Mucosa of descending colon (tissue), 3 donors: ENCODE data around the gene POLD2. TPM values are rescaled to one million over a fixed set of nuclear protein-coding genes. Genes with fewer than 3 reads are reported as not detected.

ENCODE experiments used
- ATAC-seq: fragments of 200-7000 bp; cut with Tn5 transposase; one replicate; pipeline ENCODE4 v1.9.1; 2020; ENCODE audit warnings: mild to moderate bottlenecking, moderate library complexity
- DNase-seq, 3 donors: peaks; one replicate each; pipeline ENCODE4 v3.0.0-alpha.2; 2020
- H3K36me3 ChIP-seq: fragments of 200-600 bp; one replicate; pipeline ENCODE4 v1.8.0; 2021; ENCODE audit warnings: low read depth, mild to moderate bottlenecking
- H3K4me1 ChIP-seq: fragments of 200-600 bp; one replicate; pipeline ENCODE4 v1.8.0; 2021; ENCODE audit warnings: low read depth, mild to moderate bottlenecking
- H3K4me3 ChIP-seq: fragments of 200-600 bp; one replicate; pipeline ENCODE4 v1.8.0; 2021; ENCODE audit warnings: mild to moderate bottlenecking
- H3K9me3 ChIP-seq: fragments of 200-600 bp; one replicate; pipeline ENCODE4 v1.8.0; 2021; ENCODE audit warnings: mild to moderate bottlenecking
- CTCF ChIP-seq: fragments of 200-600 bp; IDR thresholded peaks from one replicate; pipeline ENCODE4 v1.8.0; 2022; ENCODE audit warnings: antibody characterized with exemption, mild to moderate bottlenecking
- intact Hi-C, 2 donors: fragments of 100-400 bp; cut with DNase I in 1 of 2; cut with micrococcal nuclease in 1 of 2; formaldehyde crosslinking; loops; one replicate each; pipeline versions ENCODE4 v1.11.0 to v1.11.1; 2022; cut with DNase I, micrococcal nuclease
- total RNA-seq, 3 donors: library from RNA; stranded (reverse); fragmentation: NEBNext Ultra II Directional in 2 of 3; extraction: Animal tissue kit (Norgen Biotek cat#: 25700) in 2 of 3; gene quantifications; one replicate each; pipeline versions ENCODE4 v1.2.1 to v1.2.4, GENCODE V29; 2021 to 2023
- donor health status: DM: no; HTN: no; CAD: no; lungs with moderate emphysema.
- donor health status: DM: no; HTN: no; CAD: no.
- donor health status: DM: no; HTN: yes; CAD: no.

POLD2 gene
- total RNA-seq, 3 donors from 2014 or later: 51.5 to 57.0 (median 52.0) TPM

DNA sequence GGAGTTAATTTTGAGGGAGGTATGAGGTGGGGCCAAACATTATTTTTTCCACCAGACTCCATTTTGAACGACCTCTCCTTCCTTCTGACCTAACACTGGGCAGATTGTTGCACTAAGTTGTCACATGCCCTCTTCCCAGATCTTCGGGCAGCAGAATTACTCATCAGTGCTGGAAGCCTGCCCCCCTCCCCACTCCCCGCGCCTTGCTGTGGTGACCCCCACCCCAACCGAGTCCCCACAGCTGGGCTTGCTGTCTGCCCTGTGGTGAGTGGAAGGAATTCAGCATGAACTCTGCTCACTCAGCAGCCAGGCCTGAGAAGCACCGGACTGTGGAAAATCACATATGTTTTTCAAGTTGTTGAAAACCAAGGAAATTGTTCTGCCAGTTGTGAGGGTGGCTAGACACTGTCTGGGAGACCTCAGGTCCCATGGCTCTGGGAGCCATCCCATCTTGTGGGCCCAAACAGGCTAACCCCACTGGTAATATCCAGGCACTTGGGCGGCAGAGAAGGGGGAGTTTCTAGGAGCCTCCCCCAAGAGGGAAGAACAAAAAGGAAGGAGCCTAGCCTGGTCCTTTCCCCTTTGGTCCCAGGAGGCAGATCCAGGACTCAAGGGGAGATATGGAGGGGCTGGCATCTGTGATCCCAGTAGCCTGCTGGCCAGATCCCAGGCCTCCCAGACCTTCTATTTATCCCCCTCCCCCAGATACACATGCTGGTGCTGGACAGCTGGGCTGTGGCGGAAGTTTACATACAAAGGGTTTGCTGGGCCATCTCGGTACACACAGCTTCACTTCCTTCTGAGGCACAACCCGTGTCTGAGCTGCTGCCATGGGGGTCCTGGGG lies 22.7 kb downstream of the POLD2 start:
- ATAC-seq (peak; percentile 28), DNase-seq (peak in 2 of 3 donors; percentile 26 to 63)
- no peak overlapping the region for H3K4me3 ChIP-seq
- no peaks in the 10 kb centered on the region for H3K36me3 ChIP-seq
- no peaks in the 10 kb centered on the region for H3K4me1 ChIP-seq
- H3K9me3 ChIP-seq: no peaks in the 10 kb centered on the region
- intact Hi-C loops: no loop called here
- no peak for TF ChIP-seq CTCF

GRCh38 chr7:44099669-44100068 lies 23.7 kb downstream of the POLD2 start:
- intact Hi-C loops: no loop called here
- no peak for ATAC-seq
- no peak for DNase-seq
- Histone ChIP-seq H3K4me3 (no peak overlapping the region), H3K36me3 (no peaks in the 10 kb centered on the region), H3K4me1 (no peaks in the 10 kb centered on the region), H3K9me3 (no peaks in the 10 kb centered on the region)
- no peak for TF ChIP-seq CTCF

DNA sequence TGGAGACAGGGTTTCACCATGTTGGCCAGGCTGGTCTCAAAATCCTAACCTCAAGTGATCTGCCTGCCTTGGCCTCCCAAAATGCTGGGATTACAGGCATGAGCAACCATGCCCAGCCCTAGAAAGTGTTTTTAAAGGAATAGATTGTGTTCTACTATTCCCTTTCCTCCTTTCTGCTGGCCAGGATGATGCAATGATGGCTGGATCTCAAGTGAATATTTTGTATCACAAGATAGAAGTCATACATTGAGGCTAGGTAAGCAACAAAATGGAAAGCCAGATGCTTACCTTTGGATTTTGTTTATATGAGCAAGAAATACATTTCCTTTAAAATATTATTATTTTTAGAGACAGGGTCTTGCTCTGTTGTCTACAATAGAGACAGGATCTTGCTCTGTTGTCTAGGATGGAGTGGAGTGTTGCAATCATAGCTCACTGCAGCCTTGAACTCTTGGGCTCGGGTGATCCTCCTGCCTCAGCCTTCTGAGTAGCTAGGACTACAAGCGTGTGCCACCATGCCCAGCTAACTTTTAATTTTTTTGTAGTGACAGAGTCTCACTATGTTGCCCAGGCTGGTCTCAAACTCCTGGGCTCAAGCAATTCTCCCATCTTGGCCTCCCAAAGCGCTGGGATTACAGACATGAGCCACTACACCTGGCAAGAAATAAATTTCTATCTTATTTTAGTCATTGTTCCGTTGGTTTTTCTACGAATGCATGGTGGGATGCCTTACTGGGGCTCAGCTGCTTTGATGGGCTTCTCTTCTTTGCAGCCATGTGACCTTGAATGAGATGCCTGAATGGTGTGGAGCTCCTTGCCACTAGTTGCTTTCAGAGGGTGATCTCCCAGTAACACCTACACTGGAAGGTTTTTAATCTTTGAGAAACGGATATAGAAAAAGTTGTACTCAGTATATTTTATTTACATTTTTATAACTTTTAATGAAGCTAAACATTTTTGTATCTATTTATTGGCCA lies 25.0 kb downstream of the POLD2 start:
- no peak for TF ChIP-seq CTCF
- H3K36me3 ChIP-seq: no peaks in the 10 kb centered on the region
- no peak for DNase-seq
- no peaks in the 10 kb centered on the region for H3K4me1 ChIP-seq
- H3K9me3 ChIP-seq: no peaks in the 10 kb centered on the region
- ATAC-seq: no peak
- intact Hi-C loops: no loop called here
- no peak overlapping the region for H3K4me3 ChIP-seq

- ATAC-seq (peak; percentile 34), DNase-seq (peak in 2 of 3 donors; percentile 13 to 51)
- Histone ChIP-seq H3K4me1 (no peaks in the 10 kb centered on the region), H3K36me3 (no peaks in the 10 kb centered on the region), H3K4me3 (no peak overlapping the region), H3K9me3 (no peaks in the 10 kb centered on the region)
- intact Hi-C loops: no loop called here
- no peak for TF ChIP-seq CTCF
These were observed 26.1 kb downstream of the POLD2 start for GRCh38 chr7:44097064-44097932.

DNA sequence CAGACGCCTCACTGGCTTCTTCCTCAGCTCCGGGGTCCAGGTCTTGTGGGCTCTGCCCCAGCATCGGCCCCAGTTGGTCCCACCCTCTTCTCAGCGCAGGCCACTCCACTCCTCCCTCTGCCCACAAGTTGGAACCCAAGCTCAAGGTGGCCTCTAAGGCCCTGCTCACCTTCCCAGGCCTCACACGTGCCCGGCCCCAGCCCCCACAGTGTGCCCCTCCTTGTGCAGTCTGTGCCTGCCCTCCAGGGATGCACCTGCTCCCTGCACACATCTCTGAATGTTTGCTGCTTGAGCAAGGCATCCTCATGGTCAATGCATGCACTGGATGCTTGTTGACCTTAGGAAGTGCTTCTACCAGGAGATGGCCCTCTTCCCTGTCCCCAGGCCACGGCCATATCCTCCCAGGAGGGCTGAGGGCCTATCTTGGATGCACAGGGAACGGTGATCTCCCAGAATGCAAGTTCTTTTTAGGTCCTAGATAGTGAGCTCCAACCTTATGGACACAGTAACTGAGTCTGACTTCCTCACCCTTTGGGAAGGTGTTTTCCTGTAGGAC lies 26.9 kb downstream of the POLD2 start:
- intact Hi-C loops: no loop called here
- Histone ChIP-seq H3K4me3 (no peak overlapping the region), H3K36me3 (no peaks in the 10 kb centered on the region), H3K4me1 (no peaks in the 10 kb centered on the region), H3K9me3 (no peaks in the 10 kb centered on the region)
- no peak for ATAC-seq
- DNase-seq: peak in 1 of 3 donors; percentile 14
- no peak for TF ChIP-seq CTCF
